GM12872 (cell line): ENCODE measurements around the gene DNAJC18.

ENCODE experiments used
- TF ChIP-seq, protein P1 (sequence below): IDR thresholded peaks from 3 replicates; pipeline ENCODE4 v1.5.1; 2011; ENCODE audit warnings: low read depth, mild to moderate bottlenecking, low read length, moderate library complexity; ENCODE audit not compliant: insufficient read depth

The DNAJC18 gene

DNA sequence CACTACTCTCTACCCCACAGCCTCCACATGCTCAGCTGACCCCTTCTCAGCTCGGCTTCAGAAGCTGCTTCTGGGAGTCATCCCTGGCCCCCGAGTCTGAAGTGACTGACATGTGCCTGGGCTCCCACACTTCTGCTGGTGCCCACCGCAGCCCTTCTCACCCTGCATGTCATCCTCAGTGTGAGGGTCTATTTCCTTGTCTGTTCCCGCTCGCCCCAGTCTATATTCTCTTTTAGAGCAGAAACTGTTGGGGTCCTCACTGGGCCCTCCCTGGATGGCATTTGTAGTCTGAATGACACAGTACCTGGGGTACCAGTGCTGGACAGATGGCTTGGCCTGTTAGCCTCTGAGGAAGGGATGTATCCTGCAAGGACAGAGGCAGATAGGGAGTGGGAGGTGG is 17.9 kb upstream of the DNAJC18 start:
- TF ChIP-seq, protein P1, sequence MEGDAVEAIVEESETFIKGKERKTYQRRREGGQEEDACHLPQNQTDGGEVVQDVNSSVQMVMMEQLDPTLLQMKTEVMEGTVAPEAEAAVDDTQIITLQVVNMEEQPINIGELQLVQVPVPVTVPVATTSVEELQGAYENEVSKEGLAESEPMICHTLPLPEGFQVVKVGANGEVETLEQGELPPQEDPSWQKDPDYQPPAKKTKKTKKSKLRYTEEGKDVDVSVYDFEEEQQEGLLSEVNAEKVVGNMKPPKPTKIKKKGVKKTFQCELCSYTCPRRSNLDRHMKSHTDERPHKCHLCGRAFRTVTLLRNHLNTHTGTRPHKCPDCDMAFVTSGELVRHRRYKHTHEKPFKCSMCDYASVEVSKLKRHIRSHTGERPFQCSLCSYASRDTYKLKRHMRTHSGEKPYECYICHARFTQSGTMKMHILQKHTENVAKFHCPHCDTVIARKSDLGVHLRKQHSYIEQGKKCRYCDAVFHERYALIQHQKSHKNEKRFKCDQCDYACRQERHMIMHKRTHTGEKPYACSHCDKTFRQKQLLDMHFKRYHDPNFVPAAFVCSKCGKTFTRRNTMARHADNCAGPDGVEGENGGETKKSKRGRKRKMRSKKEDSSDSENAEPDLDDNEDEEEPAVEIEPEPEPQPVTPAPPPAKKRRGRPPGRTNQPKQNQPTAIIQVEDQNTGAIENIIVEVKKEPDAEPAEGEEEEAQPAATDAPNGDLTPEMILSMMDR: no peak

DNA sequence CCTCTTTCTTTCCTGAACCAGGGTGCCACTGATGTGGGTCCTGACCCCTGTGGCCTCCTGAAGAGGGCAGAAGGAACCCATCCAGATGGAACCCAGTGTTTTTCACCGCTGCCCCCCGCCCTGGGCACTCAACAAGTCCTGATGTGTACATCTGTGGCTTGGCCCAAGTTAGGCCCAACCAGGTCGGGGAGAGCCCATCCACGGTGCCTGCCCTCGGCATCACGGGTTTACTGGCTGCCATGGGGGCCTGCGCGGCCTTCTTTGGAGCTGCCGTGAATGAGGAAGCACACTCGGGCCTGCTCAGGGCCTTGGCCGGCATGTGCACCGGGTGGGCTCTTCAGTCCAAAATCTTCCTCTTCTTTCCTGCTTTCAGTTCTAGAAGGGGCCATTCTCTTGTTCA is 17.5 kb upstream of the DNAJC18 start:
- TF ChIP-seq, protein P1: no peak

DNA sequence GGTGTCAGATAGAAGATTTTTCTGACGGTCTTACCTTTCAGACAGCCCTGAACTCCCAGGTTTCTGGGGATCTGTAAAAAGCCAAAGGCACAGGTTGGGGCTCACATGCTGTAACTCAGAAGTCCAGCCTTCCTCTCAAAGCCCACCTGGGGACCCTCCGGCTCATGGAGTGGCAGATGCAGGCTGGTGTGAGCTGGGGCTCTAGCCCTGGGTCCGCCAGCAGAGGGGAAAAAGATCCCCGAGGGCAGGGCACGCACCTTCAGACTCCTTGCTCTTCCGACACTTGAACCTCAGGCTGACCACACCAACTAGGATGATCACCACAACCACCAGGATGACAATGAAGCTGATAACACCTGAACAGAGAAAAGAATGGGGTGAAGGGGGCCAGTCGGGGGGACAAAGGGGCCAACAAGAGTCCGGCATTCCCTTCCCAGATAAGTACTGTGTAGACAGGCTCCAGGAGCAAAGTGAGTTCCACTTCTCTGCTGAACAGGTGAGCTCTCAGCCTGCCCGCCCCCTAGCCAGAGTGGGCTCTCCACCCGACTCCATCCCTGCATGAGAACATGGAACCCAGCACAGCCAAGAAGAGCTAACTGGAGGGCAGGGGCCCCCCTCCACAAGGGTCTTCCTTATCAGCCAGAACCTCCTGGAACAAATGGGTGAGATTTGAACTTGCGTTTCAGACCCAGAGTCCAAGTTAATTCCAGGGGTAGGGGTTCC is 15.4 kb upstream of the DNAJC18 start:
- TF ChIP-seq, protein P1: no peak

DNA sequence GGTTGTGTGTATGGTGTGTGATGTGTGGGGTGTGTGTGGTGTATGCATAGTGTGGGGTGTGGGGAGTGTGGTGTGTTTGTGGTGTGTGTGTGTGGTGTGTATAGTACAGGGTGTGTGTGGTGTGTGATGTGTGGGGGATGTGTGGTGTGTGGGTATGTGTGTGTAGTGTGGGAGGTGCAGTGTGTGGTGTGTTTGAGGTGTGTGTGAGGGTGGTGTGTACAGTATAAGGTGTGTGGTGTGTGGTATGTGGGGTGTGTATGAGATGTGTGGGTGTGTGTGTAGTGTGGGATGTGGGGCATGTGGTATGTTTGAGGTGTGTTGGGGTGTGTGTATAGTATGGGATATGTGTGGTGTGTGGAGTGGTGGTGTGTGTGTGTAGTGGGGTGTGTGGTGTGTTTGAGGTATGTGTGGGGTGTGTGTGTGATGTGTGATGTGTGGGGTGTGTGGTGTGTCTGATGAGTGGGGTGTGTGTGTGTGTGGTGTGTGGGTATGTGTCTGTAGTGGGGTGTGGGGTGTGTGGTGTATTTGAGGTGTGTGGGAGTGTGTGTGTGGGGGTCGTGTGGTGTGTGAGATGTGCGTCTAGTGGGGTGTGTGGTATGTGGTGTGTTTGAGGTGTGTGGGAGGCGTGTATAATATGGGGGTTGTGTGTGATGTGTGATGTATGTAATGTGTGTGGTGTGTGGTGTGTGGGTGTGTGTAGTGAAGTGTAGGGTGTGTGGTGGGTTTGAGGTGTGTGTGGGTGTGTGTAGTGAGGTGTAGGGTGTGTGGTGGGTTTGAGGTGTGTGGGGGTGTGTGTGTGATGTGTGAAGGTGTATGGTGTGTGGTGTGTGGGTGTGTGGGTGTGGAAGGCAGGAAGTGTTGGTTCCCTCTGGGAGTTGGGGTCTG is 14.6 kb upstream of the DNAJC18 start:
- TF ChIP-seq, protein P1: no peak

DNA sequence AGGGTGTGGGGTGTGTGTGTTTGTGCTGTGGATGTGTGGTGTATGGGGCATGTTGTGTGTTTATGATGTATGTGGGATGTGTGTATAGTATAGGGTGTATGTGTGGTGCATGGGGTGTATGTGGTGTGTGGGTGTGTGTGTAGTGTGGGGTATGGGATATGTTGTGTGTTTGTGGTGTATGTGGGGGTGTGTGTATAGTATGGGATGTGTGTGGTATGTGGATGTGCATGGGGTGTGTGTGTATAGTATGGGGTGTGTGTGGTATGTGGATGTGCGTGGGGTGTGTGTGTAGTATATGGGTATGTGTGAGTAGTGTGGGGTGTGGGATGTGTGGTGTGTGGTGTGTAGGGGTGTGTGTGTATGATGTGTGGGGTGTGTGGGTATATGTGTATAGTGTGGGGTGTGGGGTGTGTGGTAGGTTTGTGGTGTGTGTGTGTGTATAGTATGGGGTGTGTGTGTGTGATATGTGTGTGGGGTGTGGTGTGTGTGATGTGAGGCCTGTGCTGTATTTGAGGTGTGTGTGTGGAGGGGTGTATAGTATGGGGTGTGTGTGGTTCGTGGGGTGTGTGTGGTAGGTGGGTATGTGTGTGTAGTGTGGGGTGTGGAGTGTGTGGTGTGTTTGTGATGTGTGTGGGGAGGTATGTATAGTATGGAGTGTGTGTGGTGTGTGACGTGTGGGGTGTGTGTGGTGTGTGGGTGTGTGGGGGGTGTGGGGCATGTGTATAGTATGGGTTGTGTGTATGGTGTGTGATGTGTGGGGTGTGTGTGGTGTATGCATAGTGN is 12.7 kb upstream of the DNAJC18 start:
- TF ChIP-seq, protein P1: no peak

DNA sequence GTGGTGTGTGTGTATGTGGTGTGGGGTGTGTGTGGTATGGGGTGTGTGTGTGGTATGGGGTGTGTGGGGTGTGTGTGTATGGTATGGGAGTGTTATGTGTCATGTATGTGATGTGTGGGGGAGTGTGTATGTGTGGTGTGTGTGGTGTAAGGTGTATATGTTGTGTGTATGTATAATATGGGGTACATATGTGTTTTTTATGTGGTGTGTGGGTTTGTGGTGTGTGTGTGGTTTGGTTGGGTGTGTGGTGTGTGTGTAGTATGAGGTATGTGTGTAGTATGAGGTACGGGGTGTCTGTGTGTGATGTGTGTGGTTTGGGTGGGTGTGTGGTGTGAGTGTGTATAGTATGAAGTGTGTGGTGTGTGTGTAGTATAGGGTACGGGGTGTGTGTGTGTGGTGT is 11.9 kb upstream of the DNAJC18 start:
- TF ChIP-seq, protein P1: no peak

DNA sequence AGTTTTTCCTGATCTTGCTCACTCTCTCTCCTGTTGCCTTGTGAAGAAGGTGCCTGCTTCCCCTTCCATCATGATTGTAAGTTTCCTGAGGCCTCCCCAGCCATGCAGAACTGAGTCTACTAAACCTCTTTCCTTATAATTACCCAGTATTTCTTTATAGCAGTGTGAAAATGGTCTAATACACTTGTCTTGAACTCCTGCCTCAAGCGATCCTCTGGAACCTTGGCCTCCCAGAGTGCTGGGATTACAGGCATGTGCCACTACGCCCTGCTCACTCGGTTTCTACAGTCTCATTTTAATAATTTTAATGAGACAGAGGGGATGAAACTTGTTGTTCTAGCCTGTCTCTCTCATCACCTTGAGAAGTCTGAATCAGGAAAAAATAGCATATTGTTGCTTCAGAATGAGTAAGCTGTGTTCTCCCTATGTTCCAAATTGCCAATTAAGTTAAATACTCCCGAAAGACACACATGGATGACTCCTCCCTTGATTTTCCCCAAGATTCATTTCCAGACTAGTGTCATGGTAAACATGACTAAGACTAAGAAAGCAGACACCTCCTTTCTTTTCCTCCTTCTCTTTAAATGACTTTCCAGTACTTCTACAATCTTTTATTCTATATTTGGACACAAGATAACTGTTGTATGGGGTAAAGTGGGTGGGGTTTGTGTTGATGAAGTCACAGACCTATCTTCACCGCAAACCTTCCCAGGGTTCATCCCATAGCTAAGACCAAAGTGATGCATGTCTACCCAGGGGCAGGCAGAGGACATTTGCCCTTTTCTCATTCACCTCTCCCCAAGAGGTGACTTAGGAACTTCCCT is 7.8 kb upstream of the DNAJC18 start:
- TF ChIP-seq, protein P1: no peak
